ENCODE results near the gene ADARB1.

- TF ChIP-seq, protein P1, sequence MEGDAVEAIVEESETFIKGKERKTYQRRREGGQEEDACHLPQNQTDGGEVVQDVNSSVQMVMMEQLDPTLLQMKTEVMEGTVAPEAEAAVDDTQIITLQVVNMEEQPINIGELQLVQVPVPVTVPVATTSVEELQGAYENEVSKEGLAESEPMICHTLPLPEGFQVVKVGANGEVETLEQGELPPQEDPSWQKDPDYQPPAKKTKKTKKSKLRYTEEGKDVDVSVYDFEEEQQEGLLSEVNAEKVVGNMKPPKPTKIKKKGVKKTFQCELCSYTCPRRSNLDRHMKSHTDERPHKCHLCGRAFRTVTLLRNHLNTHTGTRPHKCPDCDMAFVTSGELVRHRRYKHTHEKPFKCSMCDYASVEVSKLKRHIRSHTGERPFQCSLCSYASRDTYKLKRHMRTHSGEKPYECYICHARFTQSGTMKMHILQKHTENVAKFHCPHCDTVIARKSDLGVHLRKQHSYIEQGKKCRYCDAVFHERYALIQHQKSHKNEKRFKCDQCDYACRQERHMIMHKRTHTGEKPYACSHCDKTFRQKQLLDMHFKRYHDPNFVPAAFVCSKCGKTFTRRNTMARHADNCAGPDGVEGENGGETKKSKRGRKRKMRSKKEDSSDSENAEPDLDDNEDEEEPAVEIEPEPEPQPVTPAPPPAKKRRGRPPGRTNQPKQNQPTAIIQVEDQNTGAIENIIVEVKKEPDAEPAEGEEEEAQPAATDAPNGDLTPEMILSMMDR (IDR thresholded peaks at IDR 0.05; ENCODE audit: insufficient read depth, low read length, poor library complexity, severe bottlenecking): no peak
- no peak for TF ChIP-seq EZH2phosphoT487 (conservative IDR thresholded peaks at IDR 0.05; ENCODE audit: low read length)
Observed at GRCh38 chr21:45043541-45044020, 30.8 kb upstream of the ADARB1 start.

All from SU-DHL-6 (cell line).